Measurements from ENCODE around the gene COLEC12.

- no peak for TF ChIP-seq CTCF (IDR thresholded peaks at IDR 0.05)
- no peak for TF ChIP-seq POLR2A (IDR thresholded peaks at IDR 0.05)
- TF ChIP-seq EP300 (IDR thresholded peaks at IDR 0.05): no peak
Observed at GRCh38 chr18:429030-429429, 71.5 kb downstream of the COLEC12 start.
